ENCODE data around the gene ZNF423.

Gene ZNF423

GRCh38 chr16:49439676-49440075 is 416.2 kb downstream of the ZNF423 start:
- no peak for DNase-seq

GRCh38 chr16:49439050-49439449 is 416.9 kb downstream of the ZNF423 start:
- DNase-seq: no peak
